Measurements from ENCODE around the gene G2E3. TPM values are rescaled to one million over a fixed set of nuclear protein-coding genes. Genes with fewer than 3 reads are reported as not detected.
"Not testable (repeated sequence)": the region's sequence is repeated elsewhere in the genome, so short reads cannot be mapped to it uniquely, and the experiment has no call there.

G2E3 gene
- total RNA-seq, 2 experiments from 2014 or later, result 37.8 to 37.9 TPM

GRCh38 chr14:30533126-30533525 is 25.8 kb upstream of the G2E3 start:
- Mint-ChIP-seq H3K27ac (no peak overlapping the region), H3K36me3 (ENCODE audit: low read depth) (no peaks in the 10 kb centered on the region), H3K9me3 (no peaks in the 10 kb centered on the region), H3K4me1 (no peaks in the 10 kb centered on the region), H3K27me3 (peaks cover 9% of the 10 kb centered on the region), H3K4me3 (no peak overlapping the region)
- ChIA-PET CTCF (interaction anchor here (0.6 kb wide), 1 partner anchor 173 kb away, joined by 3 read pairs; no protein-coding TSS in a partner anchor), POLR2A (no interaction called here)
- DNase-seq, result no peak

GRCh38 chr14:30541318-30541717 is 17.6 kb upstream of the G2E3 start:
- no peak for DNase-seq
- CTCF ChIA-PET, result interaction anchor here (2.0 kb wide), 1 partner anchor 19 kb away, joined by 4 read pairs; no protein-coding TSS in a partner anchor
- no peaks in the 10 kb centered on the region for H3K9me3 Mint-ChIP-seq
- H3K4me3 Mint-ChIP-seq, result no peak overlapping the region
- H3K36me3 Mint-ChIP-seq (ENCODE audit: low read depth), result no peaks in the 10 kb centered on the region
- no peak overlapping the region for H3K27ac Mint-ChIP-seq
- POLR2A ChIA-PET, result no interaction called here
- peaks cover 18% of the 10 kb centered on the region for H3K27me3 Mint-ChIP-seq
- H3K4me1 Mint-ChIP-seq, result no peaks in the 10 kb centered on the region

- peaks cover 13% of the 10 kb centered on the region for H3K27me3 Mint-ChIP-seq
- H3K4me3 Mint-ChIP-seq; DNase-seq; H3K4me1 Mint-ChIP-seq; H3K9me3 Mint-ChIP-seq; H3K36me3 Mint-ChIP-seq (ENCODE audit: low read depth); H3K27ac Mint-ChIP-seq; POLR2A ChIA-PET: not testable (repeated sequence)
- CTCF ChIA-PET, result interaction anchor here (1.2 to 1.5 kb wide), 2 partner anchors 9 to 27 kb away, joined by 3 to 5 read pairs; no protein-coding TSS in a partner anchor
These were observed 12.2 kb upstream of the G2E3 start for GRCh38 chr14:30546735-30547134.

GRCh38 chr14:30547388-30548048 is 11.4 kb upstream of the G2E3 start:
- Mint-ChIP-seq H3K27ac (no peak overlapping the region), H3K4me1 (no peaks in the 10 kb centered on the region), H3K4me3 (no peak overlapping the region), H3K36me3 (ENCODE audit: low read depth) (no peaks in the 10 kb centered on the region), H3K27me3 (peaks cover 13% of the 10 kb centered on the region), H3K9me3 (no peaks in the 10 kb centered on the region)
- no peak for DNase-seq
- CTCF ChIA-PET, result no interaction called here
- POLR2A ChIA-PET, result no interaction called here

- ChIA-PET POLR2A (interaction anchor here (0.9 to 1.9 kb wide), 2 partner anchors 8 to 72 kb away, joined by 3 to 7 read pairs; partner anchors contain the start of genes G2E3 and SCFD1), CTCF (no interaction called here)
- Mint-ChIP-seq H3K36me3 (ENCODE audit: low read depth) (no peaks in the 10 kb centered on the region), H3K9me3 (no peaks in the 10 kb centered on the region), H3K4me1 (peaks cover 4% of the 10 kb centered on the region), H3K4me3 (no peak overlapping the region), H3K27ac (no peak overlapping the region), H3K27me3 (peaks cover 15% of the 10 kb centered on the region)
- DNase-seq, result no peak
These were observed 8.6 kb upstream of the G2E3 start for GRCh38 chr14:30550335-30550734.

- Mint-ChIP-seq H3K4me1 (peaks cover 4% of the 10 kb centered on the region), H3K36me3 (ENCODE audit: low read depth) (no peaks in the 10 kb centered on the region), H3K27me3 (peaks cover 15% of the 10 kb centered on the region), H3K9me3 (no peaks in the 10 kb centered on the region), H3K4me3 (no peak overlapping the region), H3K27ac (no peak overlapping the region)
- DNase-seq, result no peak
- POLR2A ChIA-PET, result interaction anchor here (1.9 kb wide), 1 partner anchor 7 kb away, joined by 7 read pairs; the partner anchor contains the start of gene G2E3
- CTCF ChIA-PET, result no interaction called here
These were observed 7.5 kb upstream of the G2E3 start for GRCh38 chr14:30551460-30551859.

- H3K4me1 Mint-ChIP-seq, result peaks cover 8% of the 10 kb centered on the region
- no peaks in the 10 kb centered on the region for H3K36me3 Mint-ChIP-seq (ENCODE audit: low read depth)
- H3K4me3 Mint-ChIP-seq, result no peak overlapping the region
- no peaks in the 10 kb centered on the region for H3K9me3 Mint-ChIP-seq
- H3K27ac Mint-ChIP-seq, result no peak overlapping the region
- H3K27me3 Mint-ChIP-seq, result peaks cover 15% of the 10 kb centered on the region
- no peak for DNase-seq
- ChIA-PET CTCF (no interaction called here), POLR2A (no interaction called here)
These were observed 5.5 kb upstream of the G2E3 start for GRCh38 chr14:30553311-30553989.

GRCh38 chr14:30558362-30558674 is 640 bp upstream of the G2E3 start:
- peaks cover 2% of the 10 kb centered on the region for H3K27me3 Mint-ChIP-seq
- CTCF ChIA-PET, result interaction anchor here (1.0 kb wide), 1 partner anchor 650 kb away, joined by 3 read pairs; the partner anchor contains the start of gene HECTD1
- peak overlapping the region; percentile 99 for H3K27ac Mint-ChIP-seq
- H3K4me1 Mint-ChIP-seq, result peaks cover 34% of the 10 kb centered on the region
- POLR2A ChIA-PET, result interaction anchor here (0.8 to 4.4 kb wide), 7 partner anchors 8 to 650 kb away, joined by 3 to 37 read pairs (median 3); partner anchors contain the start of genes AP4S1, SCFD1 and STRN3
- H3K36me3 Mint-ChIP-seq (ENCODE audit: low read depth), result peaks cover 31% of the 10 kb centered on the region
- H3K9me3 Mint-ChIP-seq, result peaks cover 2% of the 10 kb centered on the region
- no peak for DNase-seq
- H3K4me3 Mint-ChIP-seq, result peak overlapping the region; percentile 100

GRCh38 chr14:30559638-30560091 is 707 bp downstream of the G2E3 start:
- H3K4me3 Mint-ChIP-seq, result peak overlapping the region; percentile 100
- ChIA-PET CTCF (no interaction called here), POLR2A (interaction anchor here (1.2 to 4.4 kb wide), 3 partner anchors 62 to 649 kb away, joined by 3 to 37 read pairs (median 5); partner anchors contain the start of gene SCFD1)
- no peak for DNase-seq
- H3K36me3 Mint-ChIP-seq (ENCODE audit: low read depth), result peaks cover 42% of the 10 kb centered on the region
- no peaks in the 10 kb centered on the region for H3K27me3 Mint-ChIP-seq
- H3K4me1 Mint-ChIP-seq, result peaks cover 34% of the 10 kb centered on the region
- peak overlapping the region; percentile 99 for H3K27ac Mint-ChIP-seq
- peaks cover 2% of the 10 kb centered on the region for H3K9me3 Mint-ChIP-seq

GRCh38 chr14:30560581-30560980 is 1.6 kb downstream of the G2E3 start:
- ChIA-PET CTCF (no interaction called here), POLR2A (interaction anchor here (1.0 to 4.4 kb wide), 2 partner anchors 25 to 62 kb away, joined by 3 to 37 read pairs; partner anchors contain the start of gene SCFD1)
- Mint-ChIP-seq H3K27ac (peak overlapping the region; percentile 67), H3K36me3 (ENCODE audit: low read depth) (peaks cover 48% of the 10 kb centered on the region), H3K27me3 (no peaks in the 10 kb centered on the region), H3K4me1 (peaks cover 39% of the 10 kb centered on the region), H3K4me3 (peak overlapping the region; percentile 77), H3K9me3 (peaks cover 2% of the 10 kb centered on the region)
- DNase-seq, result no peak

- H3K4me1 Mint-ChIP-seq, result peaks cover 53% of the 10 kb centered on the region
These were observed 5.4 kb downstream of the G2E3 start for GRCh38 chr14:30564235-30564867.

GRCh38 chr14:30564868-30565248 is 5.9 kb downstream of the G2E3 start:
- peaks cover 2% of the 10 kb centered on the region for H3K9me3 Mint-ChIP-seq
- H3K27me3 Mint-ChIP-seq, result no peaks in the 10 kb centered on the region
- POLR2A ChIA-PET, result no interaction called here
- no peak overlapping the region for H3K4me3 Mint-ChIP-seq
- no peak for DNase-seq
- H3K4me1 Mint-ChIP-seq, result peaks cover 56% of the 10 kb centered on the region
- H3K36me3 Mint-ChIP-seq (ENCODE audit: low read depth), result peaks cover 63% of the 10 kb centered on the region
- CTCF ChIA-PET, result no interaction called here
- no peak overlapping the region for H3K27ac Mint-ChIP-seq

More at GRCh38 chr14:30564235-30564867, 5.4 kb downstream of the G2E3 start:
- CTCF ChIA-PET, result no interaction called here
- no peak for DNase-seq
- H3K27me3 Mint-ChIP-seq, result no peaks in the 10 kb centered on the region
- POLR2A ChIA-PET, result interaction anchor here (0.6 kb wide), 1 partner anchor 32 kb away, joined by 3 read pairs; no protein-coding TSS in a partner anchor
- H3K4me3 Mint-ChIP-seq, result no peak overlapping the region
- H3K9me3 Mint-ChIP-seq, result peaks cover 2% of the 10 kb centered on the region
- H3K36me3 Mint-ChIP-seq (ENCODE audit: low read depth), result peaks cover 68% of the 10 kb centered on the region
- no peak overlapping the region for H3K27ac Mint-ChIP-seq

Data from activated CD4-positive, alpha-beta memory T cell treated with anti-CD3 and anti-CD28 coated beads, Interleukin-2, amount 10 ng/mL, durations not matched to agents 7 days and 5 days (primary cell).